Measurements from ENCODE around the gene LCN1.

LCN1 gene

DNA sequence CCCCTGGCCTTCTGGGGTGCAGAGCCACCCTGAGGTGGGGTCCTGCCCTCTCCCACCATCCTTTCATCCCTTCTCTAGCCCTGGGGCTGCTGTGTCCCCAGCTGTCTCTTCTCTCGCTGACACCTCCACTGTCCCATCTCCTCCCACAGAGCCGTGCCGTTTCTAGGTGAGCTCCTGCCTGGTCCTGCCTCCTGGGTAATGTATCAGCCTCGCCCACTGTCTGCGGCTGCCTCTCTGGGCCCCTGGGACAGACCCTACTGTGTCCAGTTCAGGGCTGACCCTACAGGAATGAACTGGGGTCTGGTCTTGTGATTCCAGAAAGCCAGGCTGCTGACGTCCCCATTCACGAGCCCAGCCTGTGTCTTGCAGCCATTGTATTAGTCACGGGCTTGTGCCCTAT is 44.4 kb downstream of the LCN1 start:
- no peak for DNase-seq (ENCODE audit: low read depth in 3 of 3, low spot score in 1 of 3)

DNA sequence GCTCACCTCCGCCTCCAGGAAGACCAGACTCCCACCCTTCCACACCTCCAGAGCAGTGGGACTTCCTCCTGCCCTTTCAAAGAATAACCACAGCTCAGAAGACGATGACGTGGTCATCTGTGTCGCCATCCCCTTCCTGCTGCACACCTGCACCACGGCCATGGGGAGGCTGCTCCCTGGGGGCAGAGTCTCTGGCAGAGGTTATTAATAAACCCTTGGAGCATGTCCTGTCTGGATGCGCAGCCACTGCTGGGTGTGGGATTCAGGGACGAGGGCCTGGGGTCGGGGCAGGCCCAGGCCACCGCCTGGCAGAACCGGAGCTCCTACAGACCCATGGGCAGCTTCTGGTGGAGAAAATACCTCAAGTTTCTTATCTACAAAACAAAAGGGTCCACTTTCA is 45.3 kb downstream of the LCN1 start:
- DNase-seq (ENCODE audit: low read depth in 3 of 3, low spot score in 1 of 3), result no peak

GRCh38 chr9:135567311-135567710 is 46.1 kb downstream of the LCN1 start:
- no peak for DNase-seq (ENCODE audit: low read depth in 3 of 3, low spot score in 1 of 3)

GRCh38 chr9:135568026-135568425 is 46.8 kb downstream of the LCN1 start:
- DNase-seq (ENCODE audit: low read depth in 3 of 3, low spot score in 1 of 3), result no peak

DNA sequence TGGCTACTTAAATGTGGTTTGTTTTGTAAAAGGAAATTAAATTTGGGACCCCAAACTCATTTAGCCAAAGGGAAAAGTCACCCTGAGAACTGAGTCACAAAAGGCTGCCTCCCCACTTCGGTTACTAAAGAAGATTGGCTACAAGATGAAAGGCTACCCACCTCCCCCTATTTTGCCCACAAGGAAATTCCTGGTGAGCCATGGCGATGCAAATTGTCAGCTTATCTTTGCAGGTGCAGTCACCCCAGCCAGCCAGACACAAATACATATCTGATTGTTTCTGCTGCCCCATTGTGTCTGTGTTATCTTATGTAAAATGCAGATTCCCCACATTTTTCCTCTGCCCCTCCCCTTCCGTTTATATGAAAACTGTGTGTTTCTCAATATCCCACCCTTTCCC is 49.2 kb downstream of the LCN1 start:
- DNase-seq (ENCODE audit: low read depth in 3 of 3, low spot score in 1 of 3), result no peak

DNA sequence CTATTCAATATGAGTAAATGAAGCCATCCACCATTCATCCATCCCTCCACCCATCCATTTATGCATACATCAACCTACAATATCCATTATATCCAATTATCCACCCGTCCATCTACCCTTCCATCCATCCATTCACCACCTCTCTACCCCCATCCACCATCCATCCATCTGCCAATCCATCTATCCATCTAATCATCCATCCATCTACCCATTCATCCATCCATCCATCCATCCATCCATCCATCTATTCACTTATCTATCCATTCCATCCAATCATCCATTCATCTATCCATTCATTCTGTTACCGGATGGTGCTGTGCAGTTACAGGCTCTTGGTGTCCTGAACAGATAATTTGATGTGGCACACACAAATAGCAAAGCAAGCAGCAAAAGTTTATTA is 51.0 kb downstream of the LCN1 start:
- no peak for DNase-seq (ENCODE audit: low read depth in 3 of 3, low spot score in 1 of 3)

DNA sequence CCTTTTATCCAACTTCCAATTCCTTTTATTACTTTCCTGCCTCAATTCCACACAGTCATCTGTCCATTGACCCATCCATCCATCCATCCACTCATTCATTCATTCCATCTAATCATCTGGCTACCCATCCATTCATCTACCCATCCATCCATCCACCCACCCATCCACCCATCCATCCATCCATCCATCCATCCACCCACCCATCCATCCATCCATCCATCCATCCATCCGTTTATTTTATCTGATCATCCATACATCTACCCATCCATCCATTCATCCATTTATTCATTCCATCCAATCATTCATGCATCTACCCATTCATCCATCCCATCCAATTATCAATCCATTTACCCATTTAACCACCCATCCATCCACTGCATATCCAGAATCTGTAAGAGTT is 51.9 kb downstream of the LCN1 start:
- DNase-seq (ENCODE audit: low read depth in 3 of 3, low spot score in 1 of 3), result no peak

DNA sequence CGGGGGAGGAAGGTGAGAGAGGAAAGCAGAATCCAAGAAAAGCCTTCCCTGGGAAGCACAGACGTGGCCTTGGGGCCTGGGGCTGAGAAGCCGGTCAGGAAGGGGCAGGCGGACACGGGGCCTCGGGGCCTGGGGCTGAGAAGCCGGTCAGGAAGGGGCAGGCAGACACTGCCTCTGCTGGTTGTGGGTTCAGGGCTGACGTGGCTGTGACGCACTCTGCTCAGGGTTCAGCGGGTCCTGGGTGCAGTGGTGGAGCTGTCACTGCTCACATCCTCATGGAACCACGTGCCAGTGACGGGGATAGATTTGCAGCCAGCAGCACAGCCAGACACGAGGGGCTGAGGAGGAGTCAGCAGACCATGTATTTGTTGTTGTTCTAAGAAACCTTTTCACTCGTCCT is 53.1 kb downstream of the LCN1 start:
- no peak for DNase-seq (ENCODE audit: low read depth in 3 of 3, low spot score in 1 of 3)

GRCh38 chr9:135574943-135575342 is 53.7 kb downstream of the LCN1 start:
- DNase-seq (ENCODE audit: low read depth in 3 of 3, low spot score in 1 of 3), result no peak
